GM23338 (cell line): Measurements from ENCODE around the gene MRTFA. TPM values are rescaled to one million over a fixed set of nuclear protein-coding genes. Genes with fewer than 3 reads are reported as not detected.

ENCODE experiments used
- ATAC-seq: fragments of 200-7000 bp; cut with Tn5 transposase; 3 replicates; pipeline ENCODE4 v1.9.1; 2020
- DNase-seq: peaks from one replicate; pipeline ENCODE4 v3.0.0-alpha.2; 2015; ENCODE audit warnings: low spot score
- H2AFZ ChIP-seq: fragments of 200-600 bp; sonication (generic); 2 replicates; pipeline ENCODE4 v1.8.0; 2016; ENCODE audit warnings: antibody characterized with exemption, mild to moderate bottlenecking, moderate library complexity
- H3F3A ChIP-seq: fragments of 200-600 bp; sonication (generic); replicated peaks from 2 replicates; pipeline ENCODE4 v1.8.0; 2017; ENCODE audit warnings: antibody characterized with exemption, mixed run types, low read depth
- H3K27ac ChIP-seq: fragments of 200-600 bp; sonication (generic); 2 replicates; pipeline ENCODE4 v1.6.1; 2016; ENCODE audit warnings: low read depth
- H3K27me3 ChIP-seq: fragments of 200-600 bp; sonication (generic); 2 replicates; pipeline ENCODE4 v1.8.0; 2016; ENCODE audit warnings: mild to moderate bottlenecking, mixed run types, moderate library complexity; ENCODE audit not compliant: insufficient read depth
- H3K36me3 ChIP-seq: fragments of 200-600 bp; sonication (generic); 2 replicates; pipeline ENCODE4 v1.8.0; 2016; ENCODE audit warnings: mild to moderate bottlenecking; ENCODE audit not compliant: insufficient read depth
- H3K4me1 ChIP-seq: fragments of 200-600 bp; sonication (generic); 2 replicates; pipeline ENCODE4 v1.8.0; 2016; ENCODE audit warnings: mild to moderate bottlenecking, moderate library complexity; ENCODE audit not compliant: insufficient read depth
- H3K4me2 ChIP-seq: fragments of 200-600 bp; sonication (generic); 2 replicates; pipeline ENCODE4 v1.7.1; 2017; ENCODE audit warnings: mixed run types
- H3K4me3 ChIP-seq: fragments of 200-600 bp; sonication (generic); 2 replicates; pipeline ENCODE4 v1.6.1; 2016; ENCODE audit warnings: mixed run types
- H3K79me2 ChIP-seq: fragments of 200-600 bp; sonication (generic); replicated peaks from 2 replicates; pipeline ENCODE4 v1.8.0; 2017; ENCODE audit warnings: mild to moderate bottlenecking; ENCODE audit not compliant: insufficient read depth
- H3K9me2 ChIP-seq: fragments of 200-600 bp; sonication (generic); 2 replicates; pipeline ENCODE4 v1.8.0; 2017; ENCODE audit not compliant: insufficient read depth
- H4K20me1 ChIP-seq: fragments of 200-600 bp; sonication (generic); replicated peaks from 2 replicates; pipeline ENCODE4 v1.8.0; 2017; ENCODE audit warnings: mild to moderate bottlenecking; ENCODE audit not compliant: insufficient read depth
- H3K27ac Mint-ChIP-seq: 2 replicates; pipeline ENCODE4 v1.8.0; 2020; ENCODE audit warnings: inconsistent platforms, mild to moderate bottlenecking, moderate library complexity, mixed read lengths
- H3K27me3 Mint-ChIP-seq: 3 replicates; pipeline ENCODE4 v1.8.0; 2022; ENCODE audit warnings: low read depth, mild to moderate bottlenecking, moderate library complexity, mixed read lengths, inconsistent platforms; ENCODE audit not compliant: insufficient read depth, poor library complexity
- H3K36me3 Mint-ChIP-seq: 3 replicates; pipeline ENCODE4 v1.8.0; 2021; ENCODE audit warnings: low read depth, mild to moderate bottlenecking, inconsistent platforms, moderate library complexity, mixed read lengths
- H3K4me1 Mint-ChIP-seq: 3 replicates; pipeline ENCODE4 v1.8.0; 2020; ENCODE audit warnings: mild to moderate bottlenecking, inconsistent platforms, mixed read lengths
- H3K4me3 Mint-ChIP-seq: 3 replicates; pipeline ENCODE4 v1.8.0; 2021; ENCODE audit warnings: moderate library complexity, mild to moderate bottlenecking, inconsistent platforms, mixed read lengths
- H3K9me3 Mint-ChIP-seq: 3 replicates; pipeline ENCODE4 v1.8.0; 2020; ENCODE audit warnings: moderate library complexity, mild to moderate bottlenecking, inconsistent platforms, mixed read lengths
- CREB1 ChIP-seq: fragments of 250-450 bp; sonication (Bioruptor Pico); IDR thresholded peaks from 2 replicates; pipeline ENCODE4 v1.5.0; 2020; ENCODE audit warnings: low read depth, mild to moderate bottlenecking, moderate library complexity
- EZH2 ChIP-seq: fragments of 200-600 bp; sonication (generic); IDR thresholded peaks from one replicate; pipeline ENCODE4 v1.8.0; 2017; ENCODE audit warnings: antibody characterized with exemption, mild to moderate bottlenecking, low read depth; ENCODE audit not compliant: unreplicated experiment
- EZH2phosphoT487 ChIP-seq: fragments of 200-600 bp; sonication (generic); IDR thresholded peaks from one replicate; pipeline ENCODE4 v1.8.1; 2018; ENCODE audit warnings: antibody characterized with exemption; ENCODE audit not compliant: unreplicated experiment
- JUNB ChIP-seq: IDR thresholded peaks from one replicate; pipeline ENCODE4 v1.6.1; 2016; ENCODE audit warnings: antibody characterized with exemption; ENCODE audit not compliant: unreplicated experiment
- NANOG ChIP-seq: IDR thresholded peaks from 2 replicates; pipeline ENCODE4 v1.6.1; 2016; ENCODE audit warnings: antibody characterized with exemption, borderline replicate concordance
- POLR2AphosphoS5 ChIP-seq: IDR thresholded peaks from 2 replicates; pipeline ENCODE4 v1.6.1; 2016; ENCODE audit warnings: antibody characterized with exemption, low read depth
- REST ChIP-seq: IDR thresholded peaks from one replicate; pipeline ENCODE4 v1.6.1; 2018; ENCODE audit warnings: antibody characterized with exemption; ENCODE audit not compliant: unreplicated experiment
- STAT1 ChIP-seq: IDR thresholded peaks from one replicate; pipeline ENCODE4 v1.6.1; 2016; ENCODE audit warnings: antibody characterized with exemption; ENCODE audit not compliant: unreplicated experiment
- ZNF114 ChIP-seq: fragments of 250-450 bp; sonication (Bioruptor Pico); IDR thresholded peaks from 2 replicates; pipeline ENCODE4 v1.5.0; 2020; ENCODE audit warnings: mild to moderate bottlenecking, moderate library complexity
- ZNF331 ChIP-seq: fragments of 250-450 bp; sonication (Bioruptor Pico); IDR thresholded peaks from 2 replicates; pipeline ENCODE4 v1.5.0; 2020; ENCODE audit warnings: low read depth, mild to moderate bottlenecking, moderate library complexity
- ZNF462 ChIP-seq: fragments of 250-450 bp; sonication (Bioruptor Pico); IDR thresholded peaks from 2 replicates; pipeline ENCODE4 v1.5.0; 2020; ENCODE audit warnings: mild to moderate bottlenecking, moderate library complexity
- polyA plus RNA-seq: library from polyadenylated mRNA; unstranded; fragments of >200 nt; fragmentation: Nextera tagmentation; extraction: Ambion mirVana; gene quantifications from 2 replicates; pipeline ENCODE4 v1.2.1, GENCODE V29; 2016
- total RNA-seq: library from RNA; depleted of rRNA; stranded (reverse); fragments of >200 nt; shearing (Covaris generic); gene quantifications from 2 replicates; pipeline ENCODE4 v1.2.3, GENCODE V29; 2014
- TF ChIP-seq, protein P1 (sequence below): IDR thresholded peaks from 2 replicates; pipeline ENCODE4 v1.6.1; 2016; ENCODE audit warnings: antibody characterized with exemption
- TF ChIP-seq, protein P2 (sequence below), 2 experiments: fragments of 200-600 bp in 1 of 2; sonication (generic) in 1 of 2; conservative IDR thresholded peaks; 2 replicates each; pipeline versions ENCODE4 v1.5.1 to v1.6.1; 2016 to 2017; ENCODE audit warnings: antibody characterized with exemption in 2 of 2, low read depth in 2 of 2, mild to moderate bottlenecking in 2 of 2, moderate library complexity in 1 of 2

MRTFA gene
- total and polyA plus RNA-seq, 2 experiments from 2014 or later: 18.1 to 92.4 TPM

- Histone ChIP-seq H3F3A (no peaks in the 10 kb centered on the region), H3K9me2 (no peaks in the 10 kb centered on the region), H3K4me1 (no peaks in the 10 kb centered on the region), H3K4me3 (no peak overlapping the region), H3K4me2 (no peak overlapping the region), H3K79me2 (no peaks in the 10 kb centered on the region), H2AFZ (no peak overlapping the region), H3K27me3 (no peaks in the 10 kb centered on the region), H4K20me1 (0 out of 2 replicates have a peak, but pooled peaks cover 4% of the 10 kb centered on the region), H3K27ac (no peak overlapping the region), H3K36me3 (no peaks in the 10 kb centered on the region)
- Mint-ChIP-seq H3K27me3 (peaks cover 9% of the 10 kb centered on the region), H3K9me3 (no peaks in the 10 kb centered on the region), H3K27ac (no peak overlapping the region), H3K4me3 (no peak overlapping the region), H3K4me1 (no peaks in the 10 kb centered on the region; the same call in 2 of the 3 replicates), H3K36me3 (peaks cover 31% of the 10 kb centered on the region)
- DNase-seq: no peak
- no peak for ATAC-seq
- TF ChIP-seq NANOG (no peak), STAT1 (no peak), EZH2phosphoT487 (no peak), ZNF462 (CRISPR knock-in tag) (no peak), EZH2 (no peak), REST (no peak), POLR2AphosphoS5 (no peak), JUNB (no peak), CREB1 (no peak), ZNF114 (no peak), ZNF331 (CRISPR knock-in tag) (no peak)
- TF ChIP-seq, protein P1, sequence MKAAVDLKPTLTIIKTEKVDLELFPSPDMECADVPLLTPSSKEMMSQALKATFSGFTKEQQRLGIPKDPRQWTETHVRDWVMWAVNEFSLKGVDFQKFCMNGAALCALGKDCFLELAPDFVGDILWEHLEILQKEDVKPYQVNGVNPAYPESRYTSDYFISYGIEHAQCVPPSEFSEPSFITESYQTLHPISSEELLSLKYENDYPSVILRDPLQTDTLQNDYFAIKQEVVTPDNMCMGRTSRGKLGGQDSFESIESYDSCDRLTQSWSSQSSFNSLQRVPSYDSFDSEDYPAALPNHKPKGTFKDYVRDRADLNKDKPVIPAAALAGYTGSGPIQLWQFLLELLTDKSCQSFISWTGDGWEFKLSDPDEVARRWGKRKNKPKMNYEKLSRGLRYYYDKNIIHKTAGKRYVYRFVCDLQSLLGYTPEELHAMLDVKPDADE: no peak
- TF ChIP-seq, protein P2, sequence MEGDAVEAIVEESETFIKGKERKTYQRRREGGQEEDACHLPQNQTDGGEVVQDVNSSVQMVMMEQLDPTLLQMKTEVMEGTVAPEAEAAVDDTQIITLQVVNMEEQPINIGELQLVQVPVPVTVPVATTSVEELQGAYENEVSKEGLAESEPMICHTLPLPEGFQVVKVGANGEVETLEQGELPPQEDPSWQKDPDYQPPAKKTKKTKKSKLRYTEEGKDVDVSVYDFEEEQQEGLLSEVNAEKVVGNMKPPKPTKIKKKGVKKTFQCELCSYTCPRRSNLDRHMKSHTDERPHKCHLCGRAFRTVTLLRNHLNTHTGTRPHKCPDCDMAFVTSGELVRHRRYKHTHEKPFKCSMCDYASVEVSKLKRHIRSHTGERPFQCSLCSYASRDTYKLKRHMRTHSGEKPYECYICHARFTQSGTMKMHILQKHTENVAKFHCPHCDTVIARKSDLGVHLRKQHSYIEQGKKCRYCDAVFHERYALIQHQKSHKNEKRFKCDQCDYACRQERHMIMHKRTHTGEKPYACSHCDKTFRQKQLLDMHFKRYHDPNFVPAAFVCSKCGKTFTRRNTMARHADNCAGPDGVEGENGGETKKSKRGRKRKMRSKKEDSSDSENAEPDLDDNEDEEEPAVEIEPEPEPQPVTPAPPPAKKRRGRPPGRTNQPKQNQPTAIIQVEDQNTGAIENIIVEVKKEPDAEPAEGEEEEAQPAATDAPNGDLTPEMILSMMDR (conservative IDR thresholded peaks at IDR 0.05; ENCODE audit: low read depth in 2 of 2): no peak
These were observed 216.0 kb downstream of the MRTFA start for GRCh38 chr22:40420341-40421081.
